K562 (cell line): ENCODE data around the gene ZNF549. TPM values are rescaled to one million over a fixed set of nuclear protein-coding genes. Genes with fewer than 3 reads are reported as not detected.

Experiments
- GABPB1 ChIP-seq: sonication (generic); formaldehyde crosslinking; IDR thresholded peaks from 2 replicates; pipeline ENCODE4 v1.8.0; 2022; ENCODE audit warnings: mild to moderate bottlenecking, missing genetic modification reagents
- MAFG ChIP-seq: fragments of 450-650 bp; conservative IDR thresholded peaks from 2 replicates; pipeline ENCODE4 v1.6.1; 2016; ENCODE audit warnings: missing genetic modification characterization, missing compliant biosample characterization
- NEUROD1 ChIP-seq: fragments of 150-350 bp; IDR thresholded peaks from 2 replicates; pipeline ENCODE4 v1.6.1; 2014; ENCODE audit warnings: borderline replicate concordance, low read length, low read depth; ENCODE audit not compliant: partially characterized antibody
- TBL1XR1 ChIP-seq, 2 experiments: IDR thresholded peaks; 2 replicates each; pipeline ENCODE4 v1.6.1; 2012; ENCODE audit warnings: improper control_type of control experiment in 2 of 2, low read length in 2 of 2, mild to moderate bottlenecking in 1 of 2
- YY1 ChIP-seq, 3 experiments: IDR thresholded peaks; 2 replicates each; pipeline ENCODE4 v1.6.1; 2011; ENCODE audit warnings: low read length in 2 of 3, mild to moderate bottlenecking in 2 of 3, moderate library complexity in 2 of 3, borderline replicate concordance in 1 of 3, control low read depth in 1 of 3, low read depth in 1 of 3; ENCODE audit not compliant: insufficient read depth in 3 of 3, insufficient replicate concordance in 2 of 3, control insufficient read depth in 1 of 3, insufficient read length in 1 of 3; ENCODE audit errors: extremely low read depth in 1 of 3
- ZBTB40 ChIP-seq, 2 experiments: fragments of 450-650 bp in 1 of 2; sonication (generic) in 1 of 2; formaldehyde crosslinking in 1 of 2; IDR thresholded peaks; 2 replicates each; pipeline versions ENCODE4 v1.7.1 to v1.9.0; 2016 to 2022; ENCODE audit warnings: inconsistent platforms in 1 of 2, mild to moderate bottlenecking in 1 of 2, missing genetic modification reagents in 1 of 2
- ZFP91 ChIP-seq: sonication (generic); formaldehyde crosslinking; IDR thresholded peaks from 2 replicates; pipeline ENCODE4 v1.8.0; 2022; ENCODE audit warnings: mild to moderate bottlenecking, missing genetic modification reagents
- polyA plus RNA-seq, 8 experiments: library from polyadenylated mRNA; depleted of rRNA in 4 of 8; stranded (reverse) in 5 of 8; unstranded in 3 of 8; fragments of >200 nt; fragmentation: Nextera tagmentation in 2 of 8; fragmentation: Illumina TruSeq in 1 of 8; extraction: Ambion mirVana in 2 of 8; extraction: Trizol in 1 of 8; gene quantifications; 2 replicates each; pipeline versions ENCODE4 v1.2.1 to v1.2.3, GENCODE V29; 2011 to 2014; ENCODE audit warnings: inconsistent platforms in 1 of 8, missing spikeins in 1 of 8
- total RNA-seq, 7 experiments: library from RNA; depleted of rRNA in 6 of 7; stranded (reverse); fragments of >200 nt in 6 of 7; fragmentation: Illumina TruSeq in 2 of 7; extraction: Trizol in 2 of 7; gene quantifications; 2 replicates each; pipeline versions ENCODE4 v1.2.1 to v1.2.3, GENCODE V29; 2011 to 2021; ENCODE audit warnings: low replicate concordance in 1 of 7
- TF ChIP-seq, protein P1 (sequence below): fragments of 250-450 bp; sonication (Bioruptor Pico); IDR thresholded peaks from 2 replicates; pipeline ENCODE4 v1.4.0; 2020

The ZNF549 gene
- total and polyA plus RNA-seq, 9 of the 15 experiments (the other 6 are each of a cell fraction or from before 2014, with no cell fraction given): 0.03 to 0.68 (median 0.25) TPM

- peak; percentile 91 for TF ChIP-seq ZBTB40 (IDR thresholded peaks at IDR 0.05)
- no peak for TF ChIP-seq ZBTB40 (CRISPR knock-in tag; IDR thresholded peaks at IDR 0.05)
- TF ChIP-seq, protein P1, sequence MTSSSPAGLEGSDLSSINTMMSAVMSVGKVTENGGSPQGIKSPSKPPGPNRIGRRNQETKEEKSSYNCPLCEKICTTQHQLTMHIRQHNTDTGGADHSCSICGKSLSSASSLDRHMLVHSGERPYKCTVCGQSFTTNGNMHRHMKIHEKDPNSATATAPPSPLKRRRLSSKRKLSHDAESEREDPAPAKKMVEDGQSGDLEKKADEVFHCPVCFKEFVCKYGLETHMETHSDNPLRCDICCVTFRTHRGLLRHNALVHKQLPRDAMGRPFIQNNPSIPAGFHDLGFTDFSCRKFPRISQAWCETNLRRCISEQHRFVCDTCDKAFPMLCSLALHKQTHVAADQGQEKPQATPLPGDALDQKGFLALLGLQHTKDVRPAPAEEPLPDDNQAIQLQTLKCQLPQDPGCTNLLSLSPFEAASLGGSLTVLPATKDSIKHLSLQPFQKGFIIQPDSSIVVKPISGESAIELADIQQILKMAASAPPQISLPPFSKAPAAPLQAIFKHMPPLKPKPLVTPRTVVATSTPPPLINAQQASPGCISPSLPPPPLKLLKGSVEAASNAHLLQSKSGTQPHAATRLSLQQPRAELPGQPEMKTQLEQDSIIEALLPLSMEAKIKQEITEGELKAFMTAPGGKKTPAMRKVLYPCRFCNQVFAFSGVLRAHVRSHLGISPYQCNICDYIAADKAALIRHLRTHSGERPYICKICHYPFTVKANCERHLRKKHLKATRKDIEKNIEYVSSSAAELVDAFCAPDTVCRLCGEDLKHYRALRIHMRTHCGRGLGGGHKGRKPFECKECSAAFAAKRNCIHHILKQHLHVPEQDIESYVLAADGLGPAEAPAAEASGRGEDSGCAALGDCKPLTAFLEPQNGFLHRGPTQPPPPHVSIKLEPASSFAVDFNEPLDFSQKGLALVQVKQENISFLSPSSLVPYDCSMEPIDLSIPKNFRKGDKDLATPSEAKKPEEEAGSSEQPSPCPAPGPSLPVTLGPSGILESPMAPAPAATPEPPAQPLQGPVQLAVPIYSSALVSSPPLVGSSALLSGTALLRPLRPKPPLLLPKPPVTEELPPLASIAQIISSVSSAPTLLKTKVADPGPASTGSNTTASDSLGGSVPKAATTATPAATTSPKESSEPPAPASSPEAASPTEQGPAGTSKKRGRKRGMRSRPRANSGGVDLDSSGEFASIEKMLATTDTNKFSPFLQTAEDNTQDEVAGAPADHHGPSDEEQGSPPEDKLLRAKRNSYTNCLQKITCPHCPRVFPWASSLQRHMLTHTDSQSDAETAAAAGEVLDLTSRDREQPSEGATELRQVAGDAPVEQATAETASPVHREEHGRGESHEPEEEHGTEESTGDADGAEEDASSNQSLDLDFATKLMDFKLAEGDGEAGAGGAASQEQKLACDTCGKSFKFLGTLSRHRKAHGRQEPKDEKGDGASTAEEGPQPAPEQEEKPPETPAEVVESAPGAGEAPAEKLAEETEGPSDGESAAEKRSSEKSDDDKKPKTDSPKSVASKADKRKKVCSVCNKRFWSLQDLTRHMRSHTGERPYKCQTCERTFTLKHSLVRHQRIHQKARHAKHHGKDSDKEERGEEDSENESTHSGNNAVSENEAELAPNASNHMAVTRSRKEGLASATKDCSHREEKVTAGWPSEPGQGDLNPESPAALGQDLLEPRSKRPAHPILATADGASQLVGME (CRISPR knock-in tag): no peak
- TF ChIP-seq GABPB1 (CRISPR knock-in tag): peak; percentile 94
- peak in 1 of 3 experiments; percentile 36 for TF ChIP-seq YY1 (IDR thresholded peaks at IDR 0.05; ENCODE audit: borderline replicate concordance in 1 of 3, control insufficient read depth in 1 of 3, extremely low read depth in 1 of 3, insufficient read depth in 3 of 3, insufficient read length in 1 of 3, insufficient replicate concordance in 2 of 3, low read depth in 1 of 3, low read length in 2 of 3)
- peak; percentile 20 for TF ChIP-seq NEUROD1
- no peak for TF ChIP-seq MAFG (tag)
- 0 out of 4 replicates have a peak, but pooled peaks of 1 of the 2 experiments have one; percentile 40 for TF ChIP-seq TBL1XR1 (IDR thresholded peaks at IDR 0.05; ENCODE audit: low read length in 2 of 2)
- TF ChIP-seq ZFP91 (CRISPR knock-in tag): peak; percentile 94
Observed at GRCh38 chr19:57578487-57579205, 51.5 kb downstream of the ZNF549 start, which contains the start of gene ZNF416 (continued).
